ENCODE results near the gene CAMKMT.

- TF ChIP-seq, protein P1, sequence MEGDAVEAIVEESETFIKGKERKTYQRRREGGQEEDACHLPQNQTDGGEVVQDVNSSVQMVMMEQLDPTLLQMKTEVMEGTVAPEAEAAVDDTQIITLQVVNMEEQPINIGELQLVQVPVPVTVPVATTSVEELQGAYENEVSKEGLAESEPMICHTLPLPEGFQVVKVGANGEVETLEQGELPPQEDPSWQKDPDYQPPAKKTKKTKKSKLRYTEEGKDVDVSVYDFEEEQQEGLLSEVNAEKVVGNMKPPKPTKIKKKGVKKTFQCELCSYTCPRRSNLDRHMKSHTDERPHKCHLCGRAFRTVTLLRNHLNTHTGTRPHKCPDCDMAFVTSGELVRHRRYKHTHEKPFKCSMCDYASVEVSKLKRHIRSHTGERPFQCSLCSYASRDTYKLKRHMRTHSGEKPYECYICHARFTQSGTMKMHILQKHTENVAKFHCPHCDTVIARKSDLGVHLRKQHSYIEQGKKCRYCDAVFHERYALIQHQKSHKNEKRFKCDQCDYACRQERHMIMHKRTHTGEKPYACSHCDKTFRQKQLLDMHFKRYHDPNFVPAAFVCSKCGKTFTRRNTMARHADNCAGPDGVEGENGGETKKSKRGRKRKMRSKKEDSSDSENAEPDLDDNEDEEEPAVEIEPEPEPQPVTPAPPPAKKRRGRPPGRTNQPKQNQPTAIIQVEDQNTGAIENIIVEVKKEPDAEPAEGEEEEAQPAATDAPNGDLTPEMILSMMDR (IDR thresholded peaks at IDR 0.05) = no peak
- no peak for TF ChIP-seq POLR2A (IDR thresholded peaks at IDR 0.05)
Observed at GRCh38 chr2:44615950-44616518, 254.3 kb downstream of the CAMKMT start.
